Measurements from ENCODE around the gene CKAP2. TPM values are rescaled to one million over a fixed set of nuclear protein-coding genes. Genes with fewer than 3 reads are reported as not detected.
"Not testable (repeated sequence)": the region's sequence is repeated elsewhere in the genome, so short reads cannot be mapped to it uniquely, and the experiment has no call there.

The CKAP2 gene
- total RNA-seq, 1 donor from 2014 or later: 7.1 TPM

- intact Hi-C loops (cut with DNase I); ATAC-seq; DNase-seq (ENCODE audit: missing footprints): not testable (repeated sequence)
These were observed 55.0 kb downstream of the CKAP2 start for GRCh38 chr13:52510221-52510797.

GRCh38 chr13:52511598-52511997, 56.3 kb downstream of the CKAP2 start:
- ATAC-seq; intact Hi-C loops (cut with DNase I); DNase-seq (ENCODE audit: missing footprints): not testable (repeated sequence)

GRCh38 chr13:52513957-52514596, 58.8 kb downstream of the CKAP2 start:
- DNase-seq (ENCODE audit: missing footprints); ATAC-seq; intact Hi-C loops (cut with DNase I): not testable (repeated sequence)

GRCh38 chr13:52523323-52523722, 68.0 kb downstream of the CKAP2 start:
- ATAC-seq; intact Hi-C loops (cut with DNase I); DNase-seq (ENCODE audit: missing footprints): not testable (repeated sequence)

Other genes starting within 250 kb of the CKAP2 start
- 4.6 TPM for gene THSD1, start 49.3 kb upstream of the CKAP2 start, total RNA-seq
- 24.1 TPM for gene VPS36, start 4.8 kb upstream of the CKAP2 start, total RNA-seq
- 1.5 TPM for gene HNRNPA1L2, start 187.0 kb downstream of the CKAP2 start, total RNA-seq
- 55.5 TPM for gene SUGT1, start 197.4 kb downstream of the CKAP2 start, total RNA-seq